HEK293 (cell line): Measurements from ENCODE around the gene BICD1.

ENCODE experiments used
- OSR2 ChIP-seq: fragments of 450-650 bp; formaldehyde crosslinking; IDR thresholded peaks from 2 replicates; pipeline ENCODE4 v1.5.1; 2016; ENCODE audit warnings: missing biosample characterization, missing genetic modification characterization
- PRDM4 ChIP-seq: fragments of 450-650 bp; formaldehyde crosslinking; IDR thresholded peaks from 2 replicates; pipeline ENCODE4 v1.5.1; 2017; ENCODE audit warnings: missing biosample characterization, missing genetic modification characterization
- REST ChIP-seq: fragments of 450-650 bp; formaldehyde crosslinking; IDR thresholded peaks from 2 replicates; pipeline ENCODE4 v1.5.1; 2016; ENCODE audit warnings: missing biosample characterization, missing genetic modification characterization
- SCRT1 ChIP-seq: fragments of 450-650 bp; formaldehyde crosslinking; IDR thresholded peaks from 2 replicates; pipeline ENCODE4 v1.5.1; 2016; ENCODE audit warnings: missing biosample characterization, missing genetic modification characterization, borderline replicate concordance
- WT1 ChIP-seq: fragments of 450-650 bp; formaldehyde crosslinking; IDR thresholded peaks from 2 replicates; pipeline ENCODE4 v1.5.1; 2016; ENCODE audit warnings: missing biosample characterization, missing genetic modification characterization
- ZNF449 ChIP-seq: fragments of 450-650 bp; formaldehyde crosslinking; IDR thresholded peaks from 2 replicates; pipeline ENCODE4 v1.5.1; 2017; ENCODE audit warnings: missing biosample characterization, mild to moderate bottlenecking, missing genetic modification characterization, moderate library complexity
- ZNF530 ChIP-seq: fragments of 450-650 bp; formaldehyde crosslinking; IDR thresholded peaks from 2 replicates; pipeline ENCODE4 v1.5.1; 2016; ENCODE audit warnings: low read depth, missing biosample characterization, missing genetic modification characterization
- ZNF654 ChIP-seq: fragments of 450-650 bp; formaldehyde crosslinking; IDR thresholded peaks from 2 replicates; pipeline ENCODE4 v1.5.1; 2016; ENCODE audit warnings: low read depth, missing biosample characterization, missing genetic modification characterization
- ZNF658 ChIP-seq: fragments of 450-650 bp; formaldehyde crosslinking; IDR thresholded peaks from 2 replicates; pipeline ENCODE4; 2016; ENCODE audit warnings: missing biosample characterization, missing genetic modification characterization
- ZNF777 ChIP-seq: fragments of 450-650 bp; formaldehyde crosslinking; IDR thresholded peaks from 2 replicates; pipeline ENCODE4 v1.5.1; 2017; ENCODE audit warnings: missing biosample characterization, missing genetic modification characterization, borderline replicate concordance
- ZNF792 ChIP-seq: fragments of 450-650 bp; formaldehyde crosslinking; IDR thresholded peaks from 2 replicates; pipeline ENCODE4 v1.5.1; 2016; ENCODE audit warnings: missing biosample characterization, missing genetic modification characterization
- TF ChIP-seq, protein P1 (sequence below): fragments of 450-650 bp; formaldehyde crosslinking; IDR thresholded peaks from 2 replicates; pipeline ENCODE4 v1.5.1; 2016; ENCODE audit warnings: missing biosample characterization, missing genetic modification characterization, low read depth
- TF ChIP-seq, protein P2 (sequence below): fragments of 450-650 bp; formaldehyde crosslinking; IDR thresholded peaks from 2 replicates; pipeline ENCODE4 v1.5.1; 2016; ENCODE audit warnings: missing biosample characterization, missing genetic modification characterization

DNA sequence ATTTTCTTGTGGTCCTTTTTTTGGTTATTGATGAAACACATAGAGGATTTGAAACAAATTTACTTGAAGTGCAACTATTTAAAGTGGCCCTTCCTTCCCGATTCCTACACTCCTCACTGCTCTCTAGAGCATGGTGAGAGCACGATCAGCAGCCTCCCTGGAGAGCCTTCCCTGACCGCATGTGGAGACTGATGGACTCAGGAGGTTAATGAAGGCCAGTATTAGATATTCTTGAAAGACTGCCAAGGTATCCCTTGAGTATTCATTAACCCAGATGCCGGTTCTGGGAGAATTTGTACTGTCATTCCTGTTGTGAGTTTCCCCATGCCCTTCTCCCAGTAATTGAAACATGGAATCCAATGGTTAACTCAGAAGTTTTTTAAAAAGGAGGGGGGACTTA lies 189.9 kb downstream of the BICD1 start:
- no peak for TF ChIP-seq OSR2
- TF ChIP-seq PRDM4, result no peak
- TF ChIP-seq, protein P1, sequence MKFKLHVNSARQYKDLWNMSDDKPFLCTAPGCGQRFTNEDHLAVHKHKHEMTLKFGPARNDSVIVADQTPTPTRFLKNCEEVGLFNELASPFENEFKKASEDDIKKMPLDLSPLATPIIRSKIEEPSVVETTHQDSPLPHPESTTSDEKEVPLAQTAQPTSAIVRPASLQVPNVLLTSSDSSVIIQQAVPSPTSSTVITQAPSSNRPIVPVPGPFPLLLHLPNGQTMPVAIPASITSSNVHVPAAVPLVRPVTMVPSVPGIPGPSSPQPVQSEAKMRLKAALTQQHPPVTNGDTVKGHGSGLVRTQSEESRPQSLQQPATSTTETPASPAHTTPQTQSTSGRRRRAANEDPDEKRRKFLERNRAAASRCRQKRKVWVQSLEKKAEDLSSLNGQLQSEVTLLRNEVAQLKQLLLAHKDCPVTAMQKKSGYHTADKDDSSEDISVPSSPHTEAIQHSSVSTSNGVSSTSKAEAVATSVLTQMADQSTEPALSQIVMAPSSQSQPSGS (tag by site-specific recombination), result no peak
- TF ChIP-seq, protein P2, sequence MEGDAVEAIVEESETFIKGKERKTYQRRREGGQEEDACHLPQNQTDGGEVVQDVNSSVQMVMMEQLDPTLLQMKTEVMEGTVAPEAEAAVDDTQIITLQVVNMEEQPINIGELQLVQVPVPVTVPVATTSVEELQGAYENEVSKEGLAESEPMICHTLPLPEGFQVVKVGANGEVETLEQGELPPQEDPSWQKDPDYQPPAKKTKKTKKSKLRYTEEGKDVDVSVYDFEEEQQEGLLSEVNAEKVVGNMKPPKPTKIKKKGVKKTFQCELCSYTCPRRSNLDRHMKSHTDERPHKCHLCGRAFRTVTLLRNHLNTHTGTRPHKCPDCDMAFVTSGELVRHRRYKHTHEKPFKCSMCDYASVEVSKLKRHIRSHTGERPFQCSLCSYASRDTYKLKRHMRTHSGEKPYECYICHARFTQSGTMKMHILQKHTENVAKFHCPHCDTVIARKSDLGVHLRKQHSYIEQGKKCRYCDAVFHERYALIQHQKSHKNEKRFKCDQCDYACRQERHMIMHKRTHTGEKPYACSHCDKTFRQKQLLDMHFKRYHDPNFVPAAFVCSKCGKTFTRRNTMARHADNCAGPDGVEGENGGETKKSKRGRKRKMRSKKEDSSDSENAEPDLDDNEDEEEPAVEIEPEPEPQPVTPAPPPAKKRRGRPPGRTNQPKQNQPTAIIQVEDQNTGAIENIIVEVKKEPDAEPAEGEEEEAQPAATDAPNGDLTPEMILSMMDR (tag by site-specific recombination), result no peak
- no peak for TF ChIP-seq ZNF777 (tag by site-specific recombination)
- TF ChIP-seq ZNF792 (tag by site-specific recombination), result no peak
- TF ChIP-seq REST (tag by site-specific recombination), result no peak
- TF ChIP-seq ZNF530 (tag by site-specific recombination), result no peak
- no peak for TF ChIP-seq SCRT1
- TF ChIP-seq WT1 (tag by site-specific recombination), result no peak
- no peak for TF ChIP-seq ZNF449
- no peak for TF ChIP-seq ZNF658
- no peak for TF ChIP-seq ZNF654 (tag by site-specific recombination)
